ENCODE measurements around the gene LAPTM5.

The LAPTM5 gene

GRCh38 chr1:30746212-30747032, 11.2 kb downstream of the LAPTM5 start:
- DNase-seq (ENCODE audit: low spot score in 2 of 2) (no peak), ATAC-seq (replicated peaks; ENCODE audit: extremely low read depth, poor library complexity, severe bottlenecking) (no peak)
- Mint-ChIP-seq H3K27me3 (no peaks in the 10 kb centered on the region), H3K36me3 (ENCODE audit: insufficient read depth) (peaks cover 65% of the 10 kb centered on the region), H3K9me3 (no peaks in the 10 kb centered on the region), H3K4me1 (peaks cover 99% of the 10 kb centered on the region), H3K4me3 (peak overlapping the region; percentile 92), H3K27ac (ENCODE audit: low read depth) (peak overlapping the region; percentile 94)

GRCh38 chr1:30745834-30746208, 11.8 kb downstream of the LAPTM5 start:
- DNase-seq (ENCODE audit: low spot score in 2 of 2) (no peak), ATAC-seq (replicated peaks; ENCODE audit: extremely low read depth, poor library complexity, severe bottlenecking) (no peak)
- Mint-ChIP-seq H3K27me3 (no peaks in the 10 kb centered on the region), H3K27ac (ENCODE audit: low read depth) (peak overlapping the region; percentile 94), H3K9me3 (no peaks in the 10 kb centered on the region), H3K36me3 (ENCODE audit: insufficient read depth) (peaks cover 63% of the 10 kb centered on the region), H3K4me1 (peaks cover 99% of the 10 kb centered on the region), H3K4me3 (peak overlapping the region; percentile 92)

- DNase-seq (ENCODE audit: low spot score in 2 of 2) (no peak), ATAC-seq (replicated peaks; ENCODE audit: extremely low read depth, poor library complexity, severe bottlenecking) (no peak)
- Mint-ChIP-seq H3K9me3 (no peaks in the 10 kb centered on the region), H3K27me3 (no peaks in the 10 kb centered on the region), H3K4me1 (peaks cover 99% of the 10 kb centered on the region), H3K27ac (ENCODE audit: low read depth) (peak overlapping the region; percentile 94), H3K4me3 (peak overlapping the region; percentile 92), H3K36me3 (ENCODE audit: insufficient read depth) (peaks cover 63% of the 10 kb centered on the region)
These were observed 12.3 kb downstream of the LAPTM5 start for GRCh38 chr1:30745156-30745833.

GRCh38 chr1:30744060-30744756, 13.4 kb downstream of the LAPTM5 start:
- Mint-ChIP-seq H3K4me3 (peak overlapping the region; percentile 92), H3K4me1 (peaks cover 99% of the 10 kb centered on the region), H3K27me3 (no peaks in the 10 kb centered on the region), H3K9me3 (no peaks in the 10 kb centered on the region), H3K27ac (ENCODE audit: low read depth) (peak overlapping the region; percentile 94), H3K36me3 (ENCODE audit: insufficient read depth) (peaks cover 63% of the 10 kb centered on the region)
- DNase-seq (ENCODE audit: low spot score in 2 of 2) (peak in 1 of 2 donors; percentile 26), ATAC-seq (replicated peaks; ENCODE audit: extremely low read depth, poor library complexity, severe bottlenecking) (peak; percentile 44)

- Mint-ChIP-seq H3K27me3 (no peaks in the 10 kb centered on the region), H3K4me1 (peaks cover 99% of the 10 kb centered on the region), H3K9me3 (no peaks in the 10 kb centered on the region), H3K36me3 (ENCODE audit: insufficient read depth) (peaks cover 65% of the 10 kb centered on the region), H3K27ac (ENCODE audit: low read depth) (peak overlapping the region; percentile 94), H3K4me3 (peak overlapping the region; percentile 92)
- ATAC-seq (replicated peaks; ENCODE audit: extremely low read depth, poor library complexity, severe bottlenecking) (peak; percentile 96), DNase-seq (ENCODE audit: low spot score in 2 of 2) (peak; percentile 33 to 70)
These were observed 14.0 kb downstream of the LAPTM5 start for GRCh38 chr1:30743584-30744059.

GRCh38 chr1:30742963-30743559, 14.5 kb downstream of the LAPTM5 start:
- ATAC-seq (replicated peaks; ENCODE audit: extremely low read depth, poor library complexity, severe bottlenecking) (no peak), DNase-seq (ENCODE audit: low spot score in 2 of 2) (no peak)
- peaks cover 65% of the 10 kb centered on the region for H3K36me3 Mint-ChIP-seq (ENCODE audit: insufficient read depth)
- peak overlapping the region; percentile 92 for H3K4me3 Mint-ChIP-seq
- no peaks in the 10 kb centered on the region for H3K27me3 Mint-ChIP-seq
- no peaks in the 10 kb centered on the region for H3K9me3 Mint-ChIP-seq
- peaks cover 99% of the 10 kb centered on the region for H3K4me1 Mint-ChIP-seq
- peak overlapping the region; percentile 94 for H3K27ac Mint-ChIP-seq (ENCODE audit: low read depth)

- Mint-ChIP-seq H3K4me3 (peak overlapping the region; percentile 92), H3K27me3 (no peaks in the 10 kb centered on the region), H3K27ac (ENCODE audit: low read depth) (peak overlapping the region; percentile 94), H3K36me3 (ENCODE audit: insufficient read depth) (peaks cover 63% of the 10 kb centered on the region), H3K4me1 (peaks cover 95% of the 10 kb centered on the region), H3K9me3 (no peaks in the 10 kb centered on the region)
- DNase-seq (ENCODE audit: low spot score in 2 of 2) (no peak), ATAC-seq (replicated peaks; ENCODE audit: extremely low read depth, poor library complexity, severe bottlenecking) (no peak)
These were observed 15.1 kb downstream of the LAPTM5 start for GRCh38 chr1:30742300-30742962.

GRCh38 chr1:30741239-30741894, 16.2 kb downstream of the LAPTM5 start:
- H3K36me3 Mint-ChIP-seq (ENCODE audit: insufficient read depth), result peaks cover 62% of the 10 kb centered on the region
- no peak for ATAC-seq (replicated peaks; ENCODE audit: extremely low read depth, poor library complexity, severe bottlenecking)
- H3K27ac Mint-ChIP-seq (ENCODE audit: low read depth), result peak overlapping the region; percentile 94
- H3K4me3 Mint-ChIP-seq, result peak overlapping the region; percentile 71
- no peak for DNase-seq (ENCODE audit: low spot score in 2 of 2)
- no peaks in the 10 kb centered on the region for H3K9me3 Mint-ChIP-seq
- H3K4me1 Mint-ChIP-seq, result peaks cover 85% of the 10 kb centered on the region
- no peaks in the 10 kb centered on the region for H3K27me3 Mint-ChIP-seq

GRCh38 chr1:30740251-30741238, 17.0 kb downstream of the LAPTM5 start:
- Mint-ChIP-seq H3K9me3 (no peaks in the 10 kb centered on the region), H3K27ac (ENCODE audit: low read depth) (peak overlapping the region; percentile 94), H3K27me3 (no peaks in the 10 kb centered on the region), H3K4me3 (peak overlapping the region; percentile 71), H3K36me3 (ENCODE audit: insufficient read depth) (peaks cover 66% of the 10 kb centered on the region), H3K4me1 (peaks cover 81% of the 10 kb centered on the region)
- DNase-seq (ENCODE audit: low spot score in 2 of 2), result no peak
- ATAC-seq (replicated peaks; ENCODE audit: extremely low read depth, poor library complexity, severe bottlenecking), result no peak

- Mint-ChIP-seq H3K4me3 (no peak overlapping the region), H3K27me3 (no peaks in the 10 kb centered on the region), H3K27ac (ENCODE audit: low read depth) (peak overlapping the region; percentile 94), H3K9me3 (no peaks in the 10 kb centered on the region), H3K4me1 (peaks cover 73% of the 10 kb centered on the region), H3K36me3 (ENCODE audit: insufficient read depth) (peaks cover 75% of the 10 kb centered on the region)
- DNase-seq (ENCODE audit: low spot score in 2 of 2) (no peak), ATAC-seq (replicated peaks; ENCODE audit: extremely low read depth, poor library complexity, severe bottlenecking) (no peak)
These were observed 18.0 kb downstream of the LAPTM5 start for GRCh38 chr1:30739601-30740000.
